Measurements from ENCODE around the gene RCE1. TPM values are rescaled to one million over a fixed set of nuclear protein-coding genes. Genes with fewer than 3 reads are reported as not detected.

RCE1 gene
- total and polyA plus RNA-seq, 2 donors (not counting 3 experiments of a cell fraction or from before 2014, with no cell fraction given), result 26.9 to 47.4 TPM

GRCh38 chr11:66866511-66866986 lies 23.3 kb downstream of the RCE1 start:
- no peaks in the 10 kb centered on the region for H3K4me1 ChIP-seq (ENCODE audit: control insufficient read depth, extremely low read depth, insufficient read depth, low read length)
- H3K4me3 ChIP-seq (replicated peaks in 1 of 3; ENCODE audit: insufficient read depth in 1 of 3, low read depth in 1 of 3, low read length in 3 of 3), result no peak overlapping the region
- intact Hi-C loops (cut with micrococcal nuclease) (no loop called here), dilution Hi-C loops (cut with MboI; ENCODE audit: extremely low pct_ligation_motif_present, low sequenced_read_pairs) (no loop called here)
- no peaks in the 10 kb centered on the region for H3K36me3 ChIP-seq (ENCODE audit: control insufficient read depth in 2 of 2, extremely low read depth in 1 of 2, insufficient read depth in 2 of 2, low read length in 2 of 2)
- CTCF ChIA-PET, result interaction anchor here (0.6 to 2.3 kb wide), 3 partner anchors 11 to 110 kb away, joined by 3 to 7 read pairs (median 3); partner anchors contain the start of gene PC
- POLR2A ChIA-PET, result no interaction called here
- no peaks in the 10 kb centered on the region for H3K9me3 ChIP-seq (replicated peaks; ENCODE audit: control insufficient read depth, insufficient read depth, low read length)
- H3K4me2 ChIP-seq (ENCODE audit: insufficient read depth, low read length), result no peak overlapping the region
- no TSS peak for BruUV-seq (replicated peaks)
- H3K9me1 ChIP-seq (replicated peaks; ENCODE audit: control insufficient read depth, extremely low read depth, insufficient read depth, low read length), result no peaks in the 10 kb centered on the region
- no peak overlapping the region for H3K27ac ChIP-seq (ENCODE audit: insufficient read depth, low read depth, low read length)
- TF ChIP-seq MAX (IDR thresholded peaks at IDR 0.05; ENCODE audit: insufficient read depth, insufficient read length) (no peak), FOS (IDR thresholded peaks at IDR 0.05; ENCODE audit: borderline replicate concordance, insufficient read depth, low read length) (no peak), POLR2AphosphoS5 (IDR thresholded peaks at IDR 0.05; ENCODE audit: insufficient read depth, low read depth, low read length) (no peak), EZH2 (IDR thresholded peaks at IDR 0.05; ENCODE audit: borderline replicate concordance, low read depth, low read length, severe bottlenecking) (no peak), MYC (IDR thresholded peaks at IDR 0.05; ENCODE audit: low read depth, low read length) (no peak)
- H3K79me2 ChIP-seq (ENCODE audit: control insufficient read depth, insufficient read depth, low read length), result no peaks in the 10 kb centered on the region
- H3K27me3 ChIP-seq (ENCODE audit: control insufficient read depth in 2 of 2, insufficient read depth in 2 of 2, low read length in 2 of 2), result no peaks in the 10 kb centered on the region
- H2AFZ ChIP-seq (ENCODE audit: low read depth, low read length), result no peak overlapping the region
- H3K9ac ChIP-seq (replicated peaks; ENCODE audit: extremely low read depth, insufficient read depth, low read length), result no peak overlapping the region
- FAIRE-seq (no peak), DNase-seq (ENCODE audit: low read depth, low spot score) (no peak)
- H4K20me1 ChIP-seq (replicated peaks; ENCODE audit: control insufficient read depth, extremely low read depth, insufficient read depth, low read length), result no peaks in the 10 kb centered on the region

GRCh38 chr11:66867425-66868040 lies 24.3 kb downstream of the RCE1 start:
- H4K20me1 ChIP-seq (replicated peaks; ENCODE audit: control insufficient read depth, extremely low read depth, insufficient read depth, low read length), result no peaks in the 10 kb centered on the region
- no peak for DNase-seq (ENCODE audit: low read depth, low spot score)
- FAIRE-seq, result no peak
- POLR2A ChIA-PET, result no interaction called here
- H3K9ac ChIP-seq (replicated peaks; ENCODE audit: extremely low read depth, insufficient read depth, low read length), result no peak overlapping the region
- dilution Hi-C loops (cut with MboI; ENCODE audit: extremely low pct_ligation_motif_present, low sequenced_read_pairs) (no loop called here), intact Hi-C loops (cut with micrococcal nuclease) (no loop called here)
- H3K27ac ChIP-seq (ENCODE audit: insufficient read depth, low read depth, low read length), result no peak overlapping the region
- no peaks in the 10 kb centered on the region for H3K9me1 ChIP-seq (replicated peaks; ENCODE audit: control insufficient read depth, extremely low read depth, insufficient read depth, low read length)
- TF ChIP-seq POLR2AphosphoS5 (IDR thresholded peaks at IDR 0.05; ENCODE audit: insufficient read depth, low read depth, low read length), result no peak
- TF ChIP-seq MAX (IDR thresholded peaks at IDR 0.05; ENCODE audit: insufficient read depth, insufficient read length), result no peak
- TF ChIP-seq FOS (IDR thresholded peaks at IDR 0.05; ENCODE audit: borderline replicate concordance, insufficient read depth, low read length), result no peak
- no peak for TF ChIP-seq JUN (IDR thresholded peaks at IDR 0.05; ENCODE audit: borderline replicate concordance, insufficient read depth, insufficient read length, low read depth)
- TF ChIP-seq MYC (IDR thresholded peaks at IDR 0.05; ENCODE audit: low read depth, low read length), result no peak
- TF ChIP-seq EZH2 (IDR thresholded peaks at IDR 0.05; ENCODE audit: borderline replicate concordance, low read depth, low read length, severe bottlenecking), result no peak
- TF ChIP-seq GATA2 (IDR thresholded peaks at IDR 0.05; ENCODE audit: insufficient read depth, insufficient read length, low read depth, low read length), result no peak
- no peak for TF ChIP-seq POLR2A (IDR thresholded peaks at IDR 0.05; ENCODE audit: low read depth, low read length)
- TF ChIP-seq CTCF (IDR thresholded peaks at IDR 0.05; ENCODE audit: extremely low read depth in 1 of 2, insufficient read depth in 1 of 2, low read depth in 1 of 2, low read length in 2 of 2), result no peak
- H3K9me3 ChIP-seq (replicated peaks; ENCODE audit: control insufficient read depth, insufficient read depth, low read length), result no peaks in the 10 kb centered on the region
- no peak overlapping the region for H2AFZ ChIP-seq (ENCODE audit: low read depth, low read length)
- no peaks in the 10 kb centered on the region for H3K79me2 ChIP-seq (ENCODE audit: control insufficient read depth, insufficient read depth, low read length)
- CTCF ChIA-PET, result interaction anchor here (1.0 to 2.3 kb wide), 3 partner anchors 14 to 109 kb away, joined by 3 to 7 read pairs (median 3); partner anchors contain the start of gene PC
- no peaks in the 10 kb centered on the region for H3K4me1 ChIP-seq (ENCODE audit: control insufficient read depth, extremely low read depth, insufficient read depth, low read length)
- no peaks in the 10 kb centered on the region for H3K36me3 ChIP-seq (ENCODE audit: control insufficient read depth in 2 of 2, extremely low read depth in 1 of 2, insufficient read depth in 2 of 2, low read length in 2 of 2)
- BruUV-seq (replicated peaks), result no TSS peak
- no peak overlapping the region for H3K4me2 ChIP-seq (ENCODE audit: insufficient read depth, low read length)
- H3K4me3 ChIP-seq (replicated peaks in 1 of 3; ENCODE audit: insufficient read depth in 1 of 3, low read depth in 1 of 3, low read length in 3 of 3), result no peak overlapping the region
- no peaks in the 10 kb centered on the region for H3K27me3 ChIP-seq (ENCODE audit: control insufficient read depth in 2 of 2, insufficient read depth in 2 of 2, low read length in 2 of 2)

Data from endothelial cell of umbilical vein (primary cell).